PC-3 (cell line): ENCODE data around the gene SHMT1. TPM values are rescaled to one million over a fixed set of nuclear protein-coding genes. Genes with fewer than 3 reads are reported as not detected.

ENCODE experiments used
- ATAC-seq: fragments of 200-7000 bp; cut with Tn5 transposase; 2 replicates; pipeline ENCODE4 v1.9.1; 2020; ENCODE audit warnings: mild to moderate bottlenecking, moderate library complexity
- BruUV-seq: library from RNA; stranded (reverse); fragments of 400-500 nt; replicated peaks from 2 replicates; lab custom pipeline; 2021; lab: Mats Ljungman, UMichigan
- CTCF ChIA-PET: fragments of 300-600 bp; sonication (Branson Sonifier 250); formaldehyde crosslinking; loops from one replicate; lab custom pipeline; 2022; ENCODE audit warnings: antibody characterized with exemption; lab: Charles Lee
- POLR2A ChIA-PET: fragments of 300-600 bp; sonication (Branson Sonifier 250); formaldehyde crosslinking; loops from one replicate; lab custom pipeline; 2022; ENCODE audit warnings: antibody characterized with exemption; ENCODE audit not compliant: unreplicated experiment; lab: Charles Lee
- DNase-seq: peaks from one replicate; pipeline ENCODE4 v3.0.0-alpha.2; 2015
- H2AFZ ChIP-seq: fragments of 300-600 bp; sonication (generic); 2 replicates; pipeline ENCODE4 v1.6.0; 2016; ENCODE audit warnings: antibody characterized with exemption, low read length
- H3F3A ChIP-seq: fragments of 300-600 bp; sonication (generic); one replicate; pipeline ENCODE4 v1.6.0; 2017; ENCODE audit warnings: antibody characterized with exemption, low read length, control low read depth, mild to moderate bottlenecking; ENCODE audit not compliant: unreplicated experiment
- H3K27ac ChIP-seq: fragments of 300-600 bp; sonication (generic); 2 replicates; pipeline ENCODE4 v1.5.1; 2016; ENCODE audit warnings: mild to moderate bottlenecking, low read length
- H3K27me3 ChIP-seq: fragments of 300-600 bp; sonication (generic); 2 replicates; pipeline ENCODE4 v1.6.1; 2016; ENCODE audit warnings: low read length, mixed read lengths
- H3K36me3 ChIP-seq: fragments of 300-600 bp; sonication (generic); 2 replicates; pipeline ENCODE4 v1.6.1; 2016; ENCODE audit warnings: low read depth, mixed run types, low read length, mixed read lengths
- H3K4me1 ChIP-seq: fragments of 300-600 bp; sonication (generic); 2 replicates; pipeline ENCODE4 v1.5.1; 2016; ENCODE audit warnings: low read length; ENCODE audit not compliant: insufficient read depth
- H3K4me2 ChIP-seq: fragments of 300-600 bp; sonication (generic); 2 replicates; pipeline ENCODE4 v1.6.0; 2016; ENCODE audit warnings: low read length
- H3K4me3 ChIP-seq: fragments of 300-600 bp; sonication (generic); 2 replicates; pipeline ENCODE4 v1.5.1; 2016; ENCODE audit warnings: mild to moderate bottlenecking, low read length, mixed read lengths
- H3K79me2 ChIP-seq: fragments of 300-600 bp; sonication (generic); 2 replicates; pipeline ENCODE4 v1.6.1; 2017; ENCODE audit warnings: low read length, mixed read lengths
- H3K9ac ChIP-seq: fragments of 300-600 bp; sonication (generic); 2 replicates; pipeline ENCODE4 v1.6.0; 2016; ENCODE audit warnings: mild to moderate bottlenecking, low read length
- H3K9me2 ChIP-seq: fragments of 300-600 bp; sonication (generic); replicated peaks from 2 replicates; pipeline ENCODE4 v1.6.1; 2016; ENCODE audit warnings: mixed run types, low read length, mixed read lengths
- H3K9me3 ChIP-seq: fragments of 300-600 bp; sonication (generic); 2 replicates; pipeline ENCODE4 v1.6.1; 2016; ENCODE audit warnings: low read length, mixed read lengths
- H4K20me1 ChIP-seq: fragments of 300-600 bp; sonication (generic); 2 replicates; pipeline ENCODE4 v1.6.1; 2016; ENCODE audit warnings: low read length, mixed read lengths
- CTCF ChIP-seq: fragments of 300-600 bp; sonication (generic); conservative IDR thresholded peaks from 2 replicates; pipeline ENCODE4 v1.5.1; 2017; ENCODE audit warnings: antibody characterized with exemption, low read depth, mild to moderate bottlenecking, low read length
- EZH2 ChIP-seq: fragments of 300-600 bp; sonication (generic); IDR thresholded peaks from one replicate; pipeline ENCODE4 v1.6.1; 2017; ENCODE audit warnings: antibody characterized with exemption, mild to moderate bottlenecking, low read length; ENCODE audit not compliant: unreplicated experiment
- EZH2phosphoT487 ChIP-seq: fragments of 300-600 bp; sonication (generic); IDR thresholded peaks from 2 replicates; pipeline ENCODE4 v1.6.1; 2018; ENCODE audit warnings: mild to moderate bottlenecking, antibody characterized with exemption, low read length, borderline replicate concordance
- intact Hi-C: fragments of 100-400 bp; cut with micrococcal nuclease; formaldehyde crosslinking; loops from 2 replicates; pipeline ENCODE4 v1.9.0; 2023
- total RNA-seq: library from RNA; depleted of rRNA; stranded (reverse); fragments of >200 nt; gene quantifications from 2 replicates; pipeline ENCODE4 v1.2.3, GENCODE V29; 2014

SHMT1 gene
- total RNA-seq, 1 experiment from 2014 or later = 61.5 TPM

DNA sequence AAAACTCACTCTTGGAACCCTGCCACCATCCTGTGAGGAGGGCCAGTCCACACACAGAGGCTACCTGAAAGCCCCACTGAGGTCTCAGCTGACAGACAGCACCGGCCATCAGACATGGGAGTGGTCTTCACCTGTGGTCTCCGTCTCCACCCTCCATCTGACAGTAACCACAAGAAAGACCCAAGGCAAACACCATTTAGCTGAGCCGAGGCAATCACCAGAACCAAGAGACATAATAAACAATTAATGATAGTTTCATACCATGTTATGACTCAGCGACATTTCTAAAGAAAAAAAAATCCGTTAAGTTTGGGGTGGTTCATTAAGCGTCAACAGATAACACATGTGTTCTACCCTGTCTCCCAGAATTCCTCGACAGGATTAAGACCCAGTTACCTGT is 8.1 kb upstream of the SHMT1 start:
- Histone ChIP-seq H2AFZ (no peak overlapping the region), H3K4me3 (no peak overlapping the region), H3K27ac (no peak overlapping the region), H3K4me2 (no peak overlapping the region), H3K27me3 (no peaks in the 10 kb centered on the region), H3K36me3 (no peaks in the 10 kb centered on the region), H4K20me1 (no peaks in the 10 kb centered on the region), H3K4me1 (no peaks in the 10 kb centered on the region), H3F3A (no peaks in the 10 kb centered on the region), H3K9ac (no peak overlapping the region), H3K79me2 (no peaks in the 10 kb centered on the region), H3K9me2 (no peaks in the 10 kb centered on the region), H3K9me3 (no peaks in the 10 kb centered on the region)
- ATAC-seq (no peak), DNase-seq (no peak)
- BruUV-seq = no TSS peak
- ChIA-PET CTCF (no interaction called here), POLR2A (no interaction called here)
- TF ChIP-seq EZH2phosphoT487 (no peak), EZH2 (no peak), CTCF (no peak)
- intact Hi-C loops = no loop called here

- TF ChIP-seq EZH2phosphoT487 (no peak), EZH2 (no peak), CTCF (no peak)
- Histone ChIP-seq H3F3A (no peaks in the 10 kb centered on the region), H3K27ac (no peak overlapping the region), H3K9ac (no peak overlapping the region), H3K36me3 (no peaks in the 10 kb centered on the region), H3K79me2 (no peaks in the 10 kb centered on the region), H3K4me1 (no peaks in the 10 kb centered on the region), H3K4me2 (no peak overlapping the region), H3K9me2 (no peaks in the 10 kb centered on the region), H3K27me3 (no peaks in the 10 kb centered on the region), H4K20me1 (no peaks in the 10 kb centered on the region), H3K4me3 (no peak overlapping the region), H2AFZ (no peak overlapping the region), H3K9me3 (no peaks in the 10 kb centered on the region)
- POLR2A ChIA-PET = no interaction called here
- ATAC-seq (no peak), DNase-seq (no peak)
- intact Hi-C loops = no loop called here
- CTCF ChIA-PET = no interaction called here
- BruUV-seq = no TSS peak
These were observed 7.4 kb upstream of the SHMT1 start for GRCh38 chr17:18370761-18371160.

GRCh38 chr17:18368946-18369345 is 5.6 kb upstream of the SHMT1 start:
- Histone ChIP-seq H3K27me3 (no peaks in the 10 kb centered on the region), H3K9me3 (no peaks in the 10 kb centered on the region), H3K36me3 (no peaks in the 10 kb centered on the region), H3K4me2 (no peak overlapping the region), H3K27ac (no peak overlapping the region), H4K20me1 (no peaks in the 10 kb centered on the region), H3K9ac (no peak overlapping the region), H3K9me2 (no peaks in the 10 kb centered on the region), H3K4me3 (no peak overlapping the region), H3K4me1 (no peaks in the 10 kb centered on the region), H2AFZ (no peak overlapping the region), H3K79me2 (no peaks in the 10 kb centered on the region), H3F3A (no peaks in the 10 kb centered on the region)
- intact Hi-C loops = no loop called here
- TF ChIP-seq EZH2 = no peak
- CTCF ChIA-PET = no interaction called here
- no peak; the same call in 1 of the 2 replicates for ATAC-seq
- no TSS peak for BruUV-seq
- DNase-seq = peak; percentile 69
- POLR2A ChIA-PET = no interaction called here
